Measurements from ENCODE around the gene SPINK2.

Gene SPINK2, protein sequence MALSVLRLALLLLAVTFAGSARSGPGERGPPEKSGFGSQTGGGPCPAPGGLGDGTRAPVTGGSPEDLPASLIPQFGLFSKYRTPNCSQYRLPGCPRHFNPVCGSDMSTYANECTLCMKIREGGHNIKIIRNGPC

DNA sequence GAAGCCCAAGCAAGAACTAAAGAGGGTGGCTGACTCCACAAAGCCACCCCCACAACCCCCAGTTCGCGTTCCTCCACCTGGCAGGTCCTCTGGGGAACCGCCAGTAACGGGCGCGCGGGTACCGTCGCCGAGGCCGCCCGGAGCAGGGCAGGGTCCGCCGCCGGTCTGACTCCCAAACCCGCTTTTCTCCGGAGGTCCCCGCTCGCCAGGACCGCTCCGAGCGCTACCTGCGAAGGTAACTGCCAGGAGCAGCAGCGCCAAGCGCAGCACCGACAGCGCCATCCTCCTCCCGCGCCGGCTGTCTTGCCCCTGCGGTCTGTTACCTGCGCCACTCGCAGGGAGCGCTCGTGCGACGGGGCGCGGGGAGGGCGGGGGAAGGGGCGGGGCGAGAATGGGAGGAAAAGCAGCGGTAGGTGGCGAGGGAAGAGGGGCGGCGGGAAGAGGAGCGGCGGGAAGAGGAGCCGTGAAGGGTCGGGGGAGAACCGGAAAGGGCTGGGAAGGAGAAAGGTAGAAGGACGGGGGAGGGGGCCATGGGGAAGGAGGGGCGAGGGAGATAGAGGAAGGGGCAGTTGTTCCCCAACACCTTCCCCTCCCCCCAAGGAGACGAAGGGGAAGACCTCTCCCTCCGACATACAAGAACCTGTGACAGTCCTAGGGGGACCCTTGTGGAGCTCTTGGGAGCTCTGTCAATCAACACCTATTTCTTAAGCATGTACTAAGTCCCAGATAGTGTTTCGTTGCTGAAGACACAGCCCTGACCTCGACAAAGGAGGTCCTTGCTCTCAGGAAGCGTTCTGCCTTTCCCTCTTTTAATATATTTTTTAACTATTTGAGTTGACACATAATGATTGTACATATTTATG, at the start of gene SPINK2:
Gene SPINK2, minus strand, starts transcription at position 321 of the 863 bp plus-strand sequence. Its CDS starts 39 bp downstream, at position 282.
- no peak for DNase-seq

DNA sequence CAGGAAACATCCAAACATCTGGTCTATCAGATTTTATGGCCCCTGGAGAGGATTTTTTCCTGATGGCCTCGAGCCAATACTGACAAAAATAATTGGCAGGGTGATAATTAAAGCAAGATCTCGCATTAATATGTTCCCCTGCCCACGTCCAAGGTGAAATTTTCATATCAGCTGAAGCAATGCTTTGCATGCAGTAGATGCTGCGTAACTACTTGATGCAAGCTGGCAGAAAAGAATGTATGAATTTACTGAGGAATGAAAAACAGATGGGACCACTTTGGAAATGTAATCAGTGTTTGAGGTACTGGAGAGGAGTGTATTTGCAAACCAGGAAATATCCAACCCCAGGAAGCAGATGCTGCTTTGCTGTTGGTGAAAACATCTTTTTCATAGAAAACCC, 49.4 kb upstream of the SPINK2 start:
- no peak for DNase-seq

GRCh38 chr4:56863441-56864139, 42.1 kb upstream of the SPINK2 start:
- DNase-seq, result no peak

DNA sequence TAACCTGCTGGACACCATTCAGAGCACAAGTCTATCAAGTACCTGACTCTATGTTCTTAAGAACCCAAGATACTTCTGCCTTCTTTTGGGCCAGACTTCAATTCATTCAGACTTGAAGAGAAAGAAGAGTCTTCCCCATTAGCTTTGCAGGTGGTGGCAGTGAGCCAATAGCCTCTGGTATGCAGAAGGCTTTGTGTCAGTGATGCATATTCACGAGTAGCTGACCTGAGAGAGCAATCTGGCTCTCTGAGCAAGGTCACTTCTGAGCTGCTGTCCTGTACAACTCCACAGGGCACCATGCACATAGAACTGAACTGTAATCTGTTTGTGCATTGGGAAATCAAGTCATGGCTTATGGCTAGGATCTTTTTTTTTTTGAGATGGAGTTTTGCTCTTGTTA, 39.9 kb upstream of the SPINK2 start:
- no peak for DNase-seq

GRCh38 chr4:56860781-56861180, 39.3 kb upstream of the SPINK2 start:
- no peak for DNase-seq

GRCh38 chr4:56859841-56860240, 38.3 kb upstream of the SPINK2 start:
- DNase-seq, result no peak

GRCh38 chr4:56857601-56858309, 36.3 kb upstream of the SPINK2 start:
- DNase-seq, result no peak

DNA sequence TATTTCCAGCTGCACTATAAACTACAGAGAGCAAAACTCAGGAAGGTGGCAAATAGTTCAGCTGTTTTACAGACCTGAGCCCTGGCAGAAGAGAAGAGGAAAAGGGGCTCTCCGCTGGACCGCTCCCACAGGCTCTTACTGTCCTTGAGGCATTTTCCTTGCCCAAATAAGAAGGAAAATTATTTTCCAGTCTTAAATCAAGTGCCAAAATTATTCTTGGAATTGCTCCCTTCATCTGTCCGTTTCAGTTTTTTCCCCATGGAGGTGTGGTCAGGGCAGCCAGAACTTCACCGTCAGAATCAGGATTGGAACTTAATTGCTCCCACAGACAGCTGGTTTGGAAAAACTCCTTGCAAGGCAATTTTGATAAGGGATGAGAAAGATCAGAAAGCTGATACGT, 35.2 kb upstream of the SPINK2 start:
- no peak for DNase-seq

GRCh38 chr4:56850910-56851309, 29.4 kb upstream of the SPINK2 start:
- no peak for DNase-seq

DNA sequence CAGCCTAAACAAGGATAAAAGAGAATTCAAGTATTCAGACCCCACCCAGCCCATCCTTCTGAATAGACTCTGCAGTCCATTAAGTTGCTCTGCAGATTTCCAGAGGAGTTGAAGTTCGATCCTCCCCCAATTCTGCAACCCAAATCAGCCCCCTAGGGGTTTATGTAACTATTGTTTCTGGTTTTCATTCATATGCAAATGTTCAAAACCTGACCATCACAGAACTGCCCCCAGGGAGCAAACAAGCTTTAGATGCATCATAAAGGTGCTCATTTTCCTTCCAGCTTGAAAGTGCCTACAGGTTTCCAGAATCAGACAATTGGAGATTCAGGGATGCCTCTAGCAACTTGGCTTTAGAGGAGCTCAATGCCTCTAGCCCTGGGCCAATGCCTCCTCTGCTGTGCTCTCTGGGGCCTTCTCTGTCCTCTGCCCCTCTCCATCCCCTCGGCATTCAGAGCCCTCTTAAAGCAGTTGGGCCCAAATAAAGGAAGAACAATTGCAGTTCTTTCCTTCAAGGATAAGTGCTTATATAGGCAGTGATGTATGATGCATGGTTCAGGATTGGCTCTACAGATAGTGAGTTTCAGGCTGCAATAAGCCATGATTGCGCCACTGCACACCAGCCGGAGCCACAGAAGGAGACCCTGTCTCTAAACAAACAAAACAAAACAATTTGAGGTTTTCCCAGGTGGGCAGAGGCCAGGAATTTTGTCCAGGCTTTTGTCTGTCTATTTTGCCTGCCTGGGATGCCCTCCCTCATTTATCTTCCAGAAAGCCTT, 23.5 kb upstream of the SPINK2 start:
- DNase-seq, result no peak

GRCh38 chr4:56843421-56843899, 22.0 kb upstream of the SPINK2 start:
- no peak for DNase-seq

- DNase-seq, result no peak
These were observed 19.1 kb upstream of the SPINK2 start for GRCh38 chr4:56840559-56840958.

- DNase-seq, result no peak
These were observed 7.5 kb upstream of the SPINK2 start for GRCh38 chr4:56828784-56829535.

- no peak for DNase-seq
These were observed 2.6 kb upstream of the SPINK2 start for GRCh38 chr4:56823933-56824600.

GRCh38 chr4:56818797-56819196, 2.7 kb downstream of the SPINK2 start:
- no peak for DNase-seq

DNA sequence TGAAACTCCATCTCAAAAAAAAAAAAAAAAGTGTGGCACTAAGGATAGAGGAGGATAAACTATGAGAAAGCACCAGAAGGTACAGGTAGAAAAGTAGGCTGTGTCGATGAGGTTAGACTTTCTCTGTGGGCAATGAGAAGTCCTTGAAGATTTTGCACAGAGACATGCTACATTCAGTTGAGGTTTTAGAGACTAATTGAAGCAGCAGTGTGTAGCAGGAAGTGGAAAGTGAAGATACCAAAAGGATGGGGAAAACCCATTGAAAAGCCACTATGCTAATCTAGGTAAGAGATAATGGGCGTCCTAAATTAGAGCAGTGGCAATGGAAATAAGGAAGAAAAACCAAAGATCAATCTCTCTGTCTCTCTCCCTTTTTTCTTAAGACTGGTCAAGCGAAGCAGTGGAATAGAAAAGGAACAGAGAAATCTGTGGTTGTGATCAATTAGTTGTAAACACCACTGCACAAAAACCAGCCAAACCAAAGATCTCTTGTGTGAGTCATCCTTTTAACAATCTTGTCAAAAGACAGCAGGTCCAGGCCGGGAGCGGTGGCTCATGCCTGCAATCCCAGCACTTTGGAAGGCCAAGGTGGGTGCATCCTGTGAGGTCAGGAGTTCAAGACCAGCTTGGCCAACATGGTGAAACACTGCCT, 3.5 kb downstream of the SPINK2 start:
- DNase-seq, result no peak

DNA sequence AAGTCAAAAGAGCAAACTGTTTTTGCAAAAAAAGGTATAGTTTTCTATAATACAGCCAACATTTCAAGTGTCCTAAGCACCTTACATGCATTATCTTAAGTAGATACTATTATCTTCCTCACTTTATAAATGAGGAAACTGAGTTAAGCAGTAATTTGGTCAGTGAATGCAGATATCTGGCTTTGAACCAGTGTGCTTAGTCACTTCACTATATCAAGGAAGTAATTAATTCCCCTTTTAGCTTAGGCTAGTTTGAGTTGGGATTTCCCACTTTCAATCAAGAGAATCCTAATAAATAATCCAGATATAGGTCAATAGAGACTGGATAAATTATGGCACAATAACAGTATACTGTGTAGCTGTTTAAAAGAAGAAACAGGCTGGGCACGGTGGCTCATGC, 14.8 kb downstream of the SPINK2 start:
- no peak for DNase-seq

DNA sequence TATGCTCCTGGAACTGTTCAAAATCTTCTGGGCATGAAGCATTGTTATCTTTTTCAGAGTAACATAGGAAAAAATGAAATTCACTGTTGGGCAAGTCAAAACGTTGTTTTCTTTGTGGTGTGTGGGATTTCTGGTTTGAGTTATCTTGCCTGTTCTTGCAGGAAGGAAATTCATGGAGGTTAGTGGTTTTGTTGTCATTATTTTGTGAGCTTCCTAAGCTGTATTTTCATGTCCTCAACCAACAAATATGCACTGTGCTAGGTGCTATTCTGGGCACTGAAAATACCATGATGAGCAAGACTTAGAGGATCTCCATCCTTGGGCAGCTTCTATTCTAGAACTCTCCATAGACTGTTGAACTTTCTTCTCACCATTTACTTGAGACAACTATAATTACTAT, 16.9 kb downstream of the SPINK2 start:
- DNase-seq, result no peak

DNA sequence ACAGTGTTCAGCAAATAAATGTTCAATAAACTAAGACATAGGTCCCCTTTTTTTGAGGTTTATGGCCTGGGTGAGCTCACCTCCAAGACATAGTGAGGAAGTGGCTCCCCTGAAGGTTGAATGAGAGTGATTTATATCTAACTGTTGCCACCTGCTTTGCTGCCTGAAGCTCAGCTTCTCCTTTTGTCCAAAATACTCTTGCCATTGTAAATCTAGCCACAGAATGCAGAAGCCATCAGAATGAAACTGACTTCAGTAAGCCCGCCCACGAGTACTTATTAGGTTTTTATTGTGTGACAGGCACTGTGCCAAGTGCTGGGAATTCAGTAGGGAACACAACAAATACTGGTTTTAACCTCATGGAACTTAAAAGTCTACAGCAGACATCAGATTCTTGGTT, 18.0 kb downstream of the SPINK2 start:
- DNase-seq, result no peak
